Measurements from ENCODE around the gene ABCF1. TPM values are rescaled to one million over a fixed set of nuclear protein-coding genes. Genes with fewer than 3 reads are reported as not detected.

ABCF1 gene
- total RNA-seq, 2 donors from 2014 or later = 33.9 to 41.3 TPM

DNA sequence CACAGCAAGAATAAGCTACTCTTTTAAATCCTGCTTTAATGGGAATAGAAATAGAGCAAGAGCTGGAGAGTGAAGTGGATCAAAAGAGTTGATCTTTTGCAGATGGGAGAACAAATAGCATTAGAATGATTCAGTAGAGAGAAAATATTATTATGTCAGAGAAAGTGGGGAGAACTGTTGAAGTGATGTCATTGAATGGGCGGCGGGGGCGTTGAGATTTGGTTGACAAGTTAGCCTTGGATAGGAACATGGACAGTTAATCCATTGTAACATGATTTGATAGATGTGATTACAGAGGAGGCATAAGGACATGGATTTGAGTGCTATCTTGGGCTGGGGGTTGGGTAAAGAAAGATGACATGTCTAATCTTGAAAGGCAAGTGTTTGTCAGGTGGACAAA, 64.6 kb downstream of the ABCF1 start:
- Histone ChIP-seq H3K27me3 (no peaks in the 10 kb centered on the region), H3K4me1 (no peaks in the 10 kb centered on the region), H3K4me3 (no peak overlapping the region), H3K27ac (no peak overlapping the region), H3K36me3 (peaks cover 10% of the 10 kb centered on the region), H3K9me3 (no peaks in the 10 kb centered on the region)
- DNase-seq (ENCODE audit: low spot score) = no peak
- TF ChIP-seq, protein P1, sequence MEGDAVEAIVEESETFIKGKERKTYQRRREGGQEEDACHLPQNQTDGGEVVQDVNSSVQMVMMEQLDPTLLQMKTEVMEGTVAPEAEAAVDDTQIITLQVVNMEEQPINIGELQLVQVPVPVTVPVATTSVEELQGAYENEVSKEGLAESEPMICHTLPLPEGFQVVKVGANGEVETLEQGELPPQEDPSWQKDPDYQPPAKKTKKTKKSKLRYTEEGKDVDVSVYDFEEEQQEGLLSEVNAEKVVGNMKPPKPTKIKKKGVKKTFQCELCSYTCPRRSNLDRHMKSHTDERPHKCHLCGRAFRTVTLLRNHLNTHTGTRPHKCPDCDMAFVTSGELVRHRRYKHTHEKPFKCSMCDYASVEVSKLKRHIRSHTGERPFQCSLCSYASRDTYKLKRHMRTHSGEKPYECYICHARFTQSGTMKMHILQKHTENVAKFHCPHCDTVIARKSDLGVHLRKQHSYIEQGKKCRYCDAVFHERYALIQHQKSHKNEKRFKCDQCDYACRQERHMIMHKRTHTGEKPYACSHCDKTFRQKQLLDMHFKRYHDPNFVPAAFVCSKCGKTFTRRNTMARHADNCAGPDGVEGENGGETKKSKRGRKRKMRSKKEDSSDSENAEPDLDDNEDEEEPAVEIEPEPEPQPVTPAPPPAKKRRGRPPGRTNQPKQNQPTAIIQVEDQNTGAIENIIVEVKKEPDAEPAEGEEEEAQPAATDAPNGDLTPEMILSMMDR (IDR thresholded peaks at IDR 0.05) = no peak

DNA sequence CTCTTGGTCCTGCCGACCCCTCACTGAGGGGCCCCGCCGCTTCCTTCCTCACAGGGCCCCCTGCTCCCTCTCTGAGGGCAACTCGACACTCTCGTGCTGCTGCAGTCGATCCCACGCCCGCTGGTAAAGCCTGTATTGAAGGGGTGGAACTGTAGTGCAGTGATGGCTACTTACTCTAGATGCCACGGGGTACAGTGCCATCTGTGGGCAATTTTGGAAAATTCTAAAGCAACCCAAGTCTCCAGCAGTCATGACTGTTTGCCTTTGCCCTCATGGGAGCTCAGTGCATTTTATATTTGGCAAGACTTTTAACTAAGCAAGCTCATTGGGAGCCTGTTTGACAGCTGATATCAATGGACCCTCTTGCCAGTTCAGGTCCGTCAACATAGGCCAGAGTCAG, 69.2 kb downstream of the ABCF1 start:
- Histone ChIP-seq H3K4me1 (no peaks in the 10 kb centered on the region), H3K36me3 (peaks cover 8% of the 10 kb centered on the region)
- no peak for DNase-seq (ENCODE audit: low spot score)

DNA sequence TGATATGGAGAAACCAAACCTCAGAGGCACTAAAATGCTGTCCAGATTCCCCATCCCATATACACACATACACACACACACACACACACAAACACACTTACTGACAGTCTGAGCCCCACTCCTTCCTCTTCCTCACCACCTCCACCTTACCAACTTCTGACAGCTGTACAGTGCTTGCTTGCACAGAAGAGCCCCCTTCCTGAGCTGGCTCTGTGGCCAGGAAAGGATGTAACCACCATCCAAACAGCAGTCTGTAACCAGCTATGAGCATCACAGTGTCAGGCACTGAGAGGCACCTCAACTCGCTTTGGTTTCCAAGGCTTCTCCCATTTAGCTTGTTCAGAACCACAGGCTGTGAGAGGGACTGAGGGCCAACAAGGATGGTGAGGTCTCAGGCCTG, 69.8 kb downstream of the ABCF1 start:
- no peaks in the 10 kb centered on the region for H3K9me3 ChIP-seq
- TF ChIP-seq, protein P1 (IDR thresholded peaks at IDR 0.05) = no peak
- peaks cover 8% of the 10 kb centered on the region for H3K36me3 ChIP-seq

More for the DNA sequence above, 69.2 kb downstream of the ABCF1 start:
- Histone ChIP-seq H3K4me3 (no peak overlapping the region), H3K27me3 (no peaks in the 10 kb centered on the region), H3K9me3 (no peaks in the 10 kb centered on the region), H3K27ac (no peak overlapping the region)
- TF ChIP-seq, protein P1 (IDR thresholded peaks at IDR 0.05) = no peak

More for the DNA sequence above, 69.8 kb downstream of the ABCF1 start:
- Histone ChIP-seq H3K27me3 (no peaks in the 10 kb centered on the region), H3K4me3 (no peak overlapping the region), H3K4me1 (no peaks in the 10 kb centered on the region), H3K27ac (no peak overlapping the region)
- no peak for DNase-seq (ENCODE audit: low spot score)

MicroRNA genes within 50 kb of the gene (microRNA counts, 767-probe panel; counts per million panel counts)
- 0 counts per million in 2 donors for microRNA hsa-miR-877-5p

Small RNA genes lying within 50 kb of the gene (microRNA-seq; reads per million reads assigned to microRNA genes)
- gene MIR877 (ENCODE audit: borderline number of aligned reads in 2 of 2, borderline replicate concordance in 1 of 2) = 59.4 to 68.0 reads per million in 2 donors

Other genes with a start within 250 kb of the ABCF1 start
- 10 to 100 TPM in 1 of 2 donors, 1 to 10 TPM in 1; 9.2 to 12.2 TPM for gene TRIM39, start 244.5 kb upstream of the ABCF1 start, total RNA-seq
- 10 to 100 TPM; 46.6 to 54.1 TPM for gene RPP21, start 226.3 kb upstream of the ABCF1 start, total RNA-seq
- gene HLA-E, start 81.9 kb upstream of the ABCF1 start, total RNA-seq = 100 to 1,000 TPM; 216 to 400 TPM
- 10 to 100 TPM in 1 of 2 donors, 1 to 10 TPM in 1; 7.9 to 16.4 TPM for gene GNL1, start 15.0 kb upstream of the ABCF1 start, total RNA-seq
- 1 to 10 TPM; 2.3 to 3.7 TPM for gene PRR3, start 14.1 kb upstream of the ABCF1 start, total RNA-seq
- 10 to 100 TPM; 18.4 to 20.6 TPM for gene PPP1R10, start 45.8 kb downstream of the ABCF1 start, total RNA-seq
- 10 to 100 TPM; 65.6 to 87.7 TPM for gene MRPS18B, start 46.4 kb downstream of the ABCF1 start, total RNA-seq
- gene ATAT1, start 55.4 kb downstream of the ABCF1 start, total RNA-seq = 1 to 10 TPM; 1.6 to 1.8 TPM
- 10 to 100 TPM; 28.3 to 29.4 TPM for gene C6orf136, start 75.7 kb downstream of the ABCF1 start, total RNA-seq
- 10 to 100 TPM; 13.7 to 23.6 TPM for gene DHX16, start 101.6 kb downstream of the ABCF1 start, total RNA-seq
- gene PPP1R18, start 115.2 kb downstream of the ABCF1 start, total RNA-seq = 10 to 100 TPM; 17.5 to 33.2 TPM
- gene NRM, start 119.5 kb downstream of the ABCF1 start, total RNA-seq = 1 to 10 TPM; 2.2 to 4.2 TPM
- gene MDC1, start 145.8 kb downstream of the ABCF1 start, total RNA-seq = 10 to 100 TPM in 1 of 2 donors, 1 to 10 TPM in 1; 6.7 to 12.3 TPM
- 100 to 1,000 TPM; 121 to 236 TPM for gene TUBB, start 148.9 kb downstream of the ABCF1 start, total RNA-seq
- gene FLOT1, start 171.2 kb downstream of the ABCF1 start, total RNA-seq = 100 to 1,000 TPM; 157 to 167 TPM
- gene IER3, start 173.1 kb downstream of the ABCF1 start, total RNA-seq = 100 to 1,000 TPM in 1 of 2 donors, 10 to 100 TPM in 1; 43.6 to 144 TPM